ENCODE data around the gene LMX1B.

- TF ChIP-seq CTCF (conservative IDR thresholded peaks at IDR 0.05 in 1 of 2, IDR thresholded peaks at IDR 0.05 in 1 of 2; ENCODE audit: low read depth in 1 of 2, low read length in 2 of 2) (no peak), EZH2 (IDR thresholded peaks at IDR 0.05; ENCODE audit: low read length, missing control alignments) (peak; percentile 95)
Measured at GRCh38 chr9:126614455-126615244, 922 bp downstream of the LMX1B start.
